Fibroblast of peridontal ligament (primary cell): Measurements from ENCODE around the gene CDH15.

Source experiments
- DNase-seq: peaks from one replicate; pipeline ENCODE4 v3.0.0-alpha.2; 2010; ENCODE audit errors: extremely low read depth

CDH15 gene

GRCh38 chr16:89199241-89200123 is 27.9 kb downstream of the CDH15 start:
- no peak for DNase-seq

GRCh38 chr16:89200124-89200849 is 28.7 kb downstream of the CDH15 start, which contains the start of gene SLC22A31:
Gene SLC22A31, minus strand, starts transcription at chr16:89200537. Its CDS starts 36 bp downstream, at chr16:89200501.
- DNase-seq = no peak

GRCh38 chr16:89200850-89201411 is 29.4 kb downstream of the CDH15 start:
- no peak for DNase-seq

- peak; percentile 42 for DNase-seq
These were observed 30.2 kb downstream of the CDH15 start for GRCh38 chr16:89201439-89202377.

- DNase-seq = no peak
These were observed 31.1 kb downstream of the CDH15 start for GRCh38 chr16:89202422-89203215.

GRCh38 chr16:89207993-89208392 is 36.4 kb downstream of the CDH15 start:
- DNase-seq = no peak

GRCh38 chr16:89209522-89210044 is 38.0 kb downstream of the CDH15 start:
- no peak for DNase-seq

GRCh38 chr16:89210165-89210903 is 38.8 kb downstream of the CDH15 start:
- DNase-seq = no peak

- DNase-seq = peak; percentile 15
These were observed 39.5 kb downstream of the CDH15 start for GRCh38 chr16:89210904-89211515.

- peak; percentile 86 for DNase-seq
These were observed 45.0 kb downstream of the CDH15 start for GRCh38 chr16:89216315-89217137.

- no peak for DNase-seq
These were observed 45.5 kb downstream of the CDH15 start for GRCh38 chr16:89217138-89217387.

GRCh38 chr16:89217388-89218191 is 46.0 kb downstream of the CDH15 start, which contains the start of gene ZNF778:
Gene ZNF778, plus strand, starts transcription at chr16:89217703. Its CDS starts 3,425 bp downstream, at chr16:89221128.
- DNase-seq = peak; percentile 75

- DNase-seq = no peak
These were observed 47.8 kb downstream of the CDH15 start for GRCh38 chr16:89219365-89219764.

- DNase-seq = no peak
These were observed 50.1 kb downstream of the CDH15 start for GRCh38 chr16:89221604-89222003.

GRCh38 chr16:89222931-89223330 is 51.4 kb downstream of the CDH15 start:
- DNase-seq = no peak

- no peak for DNase-seq
These were observed 53.1 kb downstream of the CDH15 start for GRCh38 chr16:89224665-89225064.

- DNase-seq = no peak
These were observed 58.7 kb downstream of the CDH15 start for GRCh38 chr16:89230255-89230654.

GRCh38 chr16:89232107-89232506 is 60.6 kb downstream of the CDH15 start:
- no peak for DNase-seq
